ENCODE results near the gene LSAMP. TPM values are rescaled to one million over a fixed set of nuclear protein-coding genes. Genes with fewer than 3 reads are reported as not detected.

The LSAMP gene
- total RNA-seq, 1 experiment from 2014 or later: 0.90 TPM

DNA sequence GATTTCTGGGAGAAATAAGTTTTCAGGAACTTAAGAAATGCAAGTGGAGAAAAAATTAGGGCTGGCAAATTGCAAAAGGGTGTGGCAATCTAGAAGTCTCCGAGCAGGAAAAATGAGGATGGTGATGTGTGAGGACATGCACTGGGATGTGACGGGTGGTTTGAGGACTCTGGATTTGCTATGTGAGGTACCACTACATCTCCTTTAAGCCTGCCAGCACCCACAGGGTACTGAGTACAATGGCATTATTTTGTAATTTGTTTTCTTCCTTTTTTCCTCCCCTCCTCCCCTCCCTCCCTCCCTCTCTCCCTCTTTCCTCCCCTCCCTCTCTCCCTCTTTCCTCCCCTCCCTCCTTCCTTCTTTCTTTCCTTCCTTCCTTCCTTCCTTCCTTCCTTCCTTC, 584.5 kb downstream of the LSAMP start:
- H4K8ac ChIP-seq (replicated peaks; ENCODE audit: insufficient read length, low read depth, low read length): no peak overlapping the region
- Mint-ChIP-seq H3K27ac (no peak overlapping the region), H3K4me3 (no peak overlapping the region), H3K27me3 (ENCODE audit: low read depth) (peaks cover 13% of the 10 kb centered on the region), H3K4me1 (peaks cover 74% of the 10 kb centered on the region in 2 experiments), H3K36me3 (ENCODE audit: insufficient read depth in 1 of 3, low read depth in 3 of 3) (no peaks in the 10 kb centered on the region), H3K9me3 (no peaks in the 10 kb centered on the region)
- H3K4ac ChIP-seq (ENCODE audit: low read depth, low read length): no peak overlapping the region
- DNase-seq: no peak
- peaks cover 19% of the 10 kb centered on the region for H3K4me1 ChIP-seq (ENCODE audit: insufficient read depth, low read length)
- H3K4me2 ChIP-seq (ENCODE audit: insufficient read depth, insufficient read length, low read length): no peak overlapping the region
- H3K9ac ChIP-seq (ENCODE audit: extremely low read depth, insufficient read length, low read length): no peak overlapping the region
- TF ChIP-seq, protein P1, sequence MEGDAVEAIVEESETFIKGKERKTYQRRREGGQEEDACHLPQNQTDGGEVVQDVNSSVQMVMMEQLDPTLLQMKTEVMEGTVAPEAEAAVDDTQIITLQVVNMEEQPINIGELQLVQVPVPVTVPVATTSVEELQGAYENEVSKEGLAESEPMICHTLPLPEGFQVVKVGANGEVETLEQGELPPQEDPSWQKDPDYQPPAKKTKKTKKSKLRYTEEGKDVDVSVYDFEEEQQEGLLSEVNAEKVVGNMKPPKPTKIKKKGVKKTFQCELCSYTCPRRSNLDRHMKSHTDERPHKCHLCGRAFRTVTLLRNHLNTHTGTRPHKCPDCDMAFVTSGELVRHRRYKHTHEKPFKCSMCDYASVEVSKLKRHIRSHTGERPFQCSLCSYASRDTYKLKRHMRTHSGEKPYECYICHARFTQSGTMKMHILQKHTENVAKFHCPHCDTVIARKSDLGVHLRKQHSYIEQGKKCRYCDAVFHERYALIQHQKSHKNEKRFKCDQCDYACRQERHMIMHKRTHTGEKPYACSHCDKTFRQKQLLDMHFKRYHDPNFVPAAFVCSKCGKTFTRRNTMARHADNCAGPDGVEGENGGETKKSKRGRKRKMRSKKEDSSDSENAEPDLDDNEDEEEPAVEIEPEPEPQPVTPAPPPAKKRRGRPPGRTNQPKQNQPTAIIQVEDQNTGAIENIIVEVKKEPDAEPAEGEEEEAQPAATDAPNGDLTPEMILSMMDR (conservative IDR thresholded peaks at IDR 0.05): no peak
- no peak overlapping the region for H3K27ac ChIP-seq (ENCODE audit: insufficient read length, low read depth, low read length)
- no peak overlapping the region for H2AFZ ChIP-seq (ENCODE audit: low read length)
- WGBS (ENCODE audit: extremely low coverage, insufficient read length, low lambda C conversion rate): no CpG with 5 or more reads among the region's 2 CpGs
- H4K91ac ChIP-seq (ENCODE audit: insufficient read length, low read depth, low read length): no peak overlapping the region
- H3K79me2 ChIP-seq (ENCODE audit: insufficient read depth, low read length): no peaks in the 10 kb centered on the region
- H3K56ac ChIP-seq (ENCODE audit: insufficient read length, low read depth, low read length): no peak overlapping the region
- no peak overlapping the region for H3K23ac ChIP-seq (ENCODE audit: insufficient read length, low read depth, low read length)
- H3K9me3 ChIP-seq (ENCODE audit: control insufficient read depth, low read depth, low read length): no peaks in the 10 kb centered on the region
- H2AK5ac ChIP-seq (ENCODE audit: insufficient read length, low read length): no peak overlapping the region
- H3T11ph ChIP-seq (ENCODE audit: low read length): no peak overlapping the region
- no peaks in the 10 kb centered on the region for H3K79me1 ChIP-seq (ENCODE audit: insufficient read depth, low read depth, low read length, poor library complexity, severe bottlenecking)
- no peak overlapping the region for H2BK120ac ChIP-seq (ENCODE audit: low read depth, low read length, poor library complexity, severe bottlenecking)
- no peak overlapping the region for H3K14ac ChIP-seq (ENCODE audit: insufficient read depth, low read length)
- H2BK12ac ChIP-seq (ENCODE audit: insufficient read length, low read depth, low read length): no peak overlapping the region
- H4K5ac ChIP-seq (ENCODE audit: insufficient read length, low read depth, low read length): no peak overlapping the region
- no peaks in the 10 kb centered on the region; the same call in 1 of the 2 replicates for H3K27me3 ChIP-seq (ENCODE audit: insufficient read depth, low read length)
- H3K23me2 ChIP-seq (ENCODE audit: insufficient read length, low read depth, low read length, poor library complexity, severe bottlenecking): no peaks in the 10 kb centered on the region
- H3K18ac ChIP-seq (ENCODE audit: insufficient read length, low read depth, low read length): no peak overlapping the region
- no peak overlapping the region for H2BK15ac ChIP-seq (ENCODE audit: low read depth, low read length)
- H2BK5ac ChIP-seq (ENCODE audit: insufficient read length, low read length): no peak overlapping the region
- no peak overlapping the region for H2BK20ac ChIP-seq (ENCODE audit: low read depth, low read length, poor library complexity, severe bottlenecking)
- H4K20me1 ChIP-seq (ENCODE audit: control insufficient read depth, insufficient read depth, insufficient read length): no peaks in the 10 kb centered on the region
